K562 (cell line): Measurements from ENCODE around the gene METTL3. TPM values are rescaled to one million over a fixed set of nuclear protein-coding genes. Genes with fewer than 3 reads are reported as not detected.
A peak's percentile ranks its signal among the peaks of the same experiment; 100 is the strongest.

Source experiments
- FOXA1 ChIP-seq: fragments of 450-650 bp; IDR thresholded peaks from 2 replicates; pipeline ENCODE4 v1.6.1; 2016; ENCODE audit warnings: mild to moderate bottlenecking, borderline replicate concordance
- HDAC3 ChIP-seq: fragments of 450-650 bp; IDR thresholded peaks from 2 replicates; pipeline ENCODE4 v1.6.1; 2018; ENCODE audit warnings: borderline replicate concordance, mild to moderate bottlenecking, moderate library complexity; ENCODE audit not compliant: partially characterized antibody
- HMG20A ChIP-seq: fragments of 450-650 bp; formaldehyde crosslinking; conservative IDR thresholded peaks from 2 replicates; pipeline ENCODE4 v1.4.0; 2020; ENCODE audit warnings: mild to moderate bottlenecking, mixed read lengths
- KAT2B ChIP-seq: IDR thresholded peaks from one replicate; pipeline ENCODE4 v1.6.1; 2012; ENCODE audit warnings: low read depth, mild to moderate bottlenecking, control low read depth, inconsistent platforms, low read length, moderate library complexity
- MIER1 ChIP-seq: fragments of 450-650 bp; IDR thresholded peaks from 2 replicates; pipeline ENCODE4 v1.6.1; 2016; ENCODE audit warnings: antibody characterized with exemption, mild to moderate bottlenecking, low read depth
- NELFE ChIP-seq: IDR thresholded peaks from 2 replicates; pipeline ENCODE4 v1.6.1; 2011; ENCODE audit warnings: mild to moderate bottlenecking; ENCODE audit not compliant: insufficient read depth, insufficient read length
- PRPF4 ChIP-seq: fragments of 200-400 bp; formaldehyde crosslinking; IDR thresholded peaks from one replicate; pipeline ENCODE4 v1.6.1; 2017; ENCODE audit warnings: low read length, low read depth, mild to moderate bottlenecking; ENCODE audit not compliant: insufficient read depth, poor library complexity, severe bottlenecking
- RAD21 ChIP-seq, 2 experiments: fragments of 250-450 bp in 1 of 2; fragments of 450-650 bp in 1 of 2; sonication (Bioruptor Pico) in 1 of 2; formaldehyde crosslinking in 1 of 2; IDR thresholded peaks in 1 of 2; conservative IDR thresholded peaks in 1 of 2; 2 replicates each; pipeline versions ENCODE4 v1.4.0 to v1.8.0; 2020 to 2022; ENCODE audit warnings: mild to moderate bottlenecking in 2 of 2, moderate library complexity in 1 of 2
- RBFOX2 ChIP-seq: fragments of 200-400 bp; formaldehyde crosslinking; IDR thresholded peaks from 2 replicates; pipeline ENCODE4 v1.6.1; 2017; ENCODE audit warnings: low read depth, mild to moderate bottlenecking, low read length, moderate library complexity
- SOX6 ChIP-seq: fragments of 450-650 bp; IDR thresholded peaks from 2 replicates; pipeline ENCODE4 v1.6.1; 2014; ENCODE audit warnings: mild to moderate bottlenecking
- TAF9B ChIP-seq: fragments of 450-650 bp; IDR thresholded peaks from 2 replicates; pipeline ENCODE4 v1.6.1; 2018; ENCODE audit warnings: mild to moderate bottlenecking; ENCODE audit not compliant: partially characterized antibody
- THAP12 ChIP-seq: fragments of 250-450 bp; sonication (Bioruptor Pico); IDR thresholded peaks from 2 replicates; pipeline ENCODE4 v1.9.0; 2021; ENCODE audit warnings: mild to moderate bottlenecking, inconsistent platforms
- ZBTB17 ChIP-seq: fragments of 450-650 bp; formaldehyde crosslinking; IDR thresholded peaks from 2 replicates; pipeline ENCODE4 v1.4.0; 2020; ENCODE audit warnings: mild to moderate bottlenecking
- ZFP1 ChIP-seq: fragments of 450-650 bp; formaldehyde crosslinking; IDR thresholded peaks from 2 replicates; pipeline ENCODE4 v1.4.0; 2020; ENCODE audit warnings: mild to moderate bottlenecking, mixed read lengths
- ZNF224 ChIP-seq: sonication (generic); formaldehyde crosslinking; IDR thresholded peaks from 2 replicates; pipeline ENCODE4 v1.8.0; 2022; ENCODE audit warnings: mild to moderate bottlenecking, missing genetic modification reagents
- ZNF23 ChIP-seq: fragments of 250-450 bp; sonication (Bioruptor Pico); IDR thresholded peaks from 2 replicates; pipeline ENCODE4 v1.4.0; 2020; ENCODE audit warnings: mild to moderate bottlenecking
- ZNF76 ChIP-seq: fragments of 250-450 bp; sonication (Bioruptor Pico); IDR thresholded peaks from 2 replicates; pipeline ENCODE4 v1.4.0; 2020; ENCODE audit warnings: mild to moderate bottlenecking, moderate library complexity, borderline replicate concordance
- polyA plus RNA-seq, 8 experiments: library from polyadenylated mRNA; depleted of rRNA in 4 of 8; stranded (reverse) in 5 of 8; unstranded in 3 of 8; fragments of >200 nt; fragmentation: Nextera tagmentation in 2 of 8; fragmentation: Illumina TruSeq in 1 of 8; extraction: Ambion mirVana in 2 of 8; extraction: Trizol in 1 of 8; gene quantifications; 2 replicates each; pipeline versions ENCODE4 v1.2.1 to v1.2.3, GENCODE V29; 2011 to 2014; ENCODE audit warnings: inconsistent platforms in 1 of 8, missing spikeins in 1 of 8
- total RNA-seq, 7 experiments: library from RNA; depleted of rRNA in 6 of 7; stranded (reverse); fragments of >200 nt in 6 of 7; fragmentation: Illumina TruSeq in 2 of 7; extraction: Trizol in 2 of 7; gene quantifications; 2 replicates each; pipeline versions ENCODE4 v1.2.1 to v1.2.3, GENCODE V29; 2011 to 2021; ENCODE audit warnings: low replicate concordance in 1 of 7
- TF ChIP-seq, protein P1 (sequence below): sonication (generic); IDR thresholded peaks from 2 replicates; pipeline ENCODE4 v1.6.1; 2016
- TF ChIP-seq, protein P2 (sequence below): sonication (generic); formaldehyde crosslinking; IDR thresholded peaks from 2 replicates; pipeline ENCODE4 v1.8.0; 2022; ENCODE audit warnings: mild to moderate bottlenecking, missing genetic modification reagents
- TF ChIP-seq, protein P3 (sequence below): sonication (generic); formaldehyde crosslinking; IDR thresholded peaks from 2 replicates; pipeline ENCODE4 v1.8.0; 2022; ENCODE audit warnings: mild to moderate bottlenecking, missing genetic modification reagents
- TF ChIP-seq, protein P4 (sequence below): fragments of 250-450 bp; sonication (Bioruptor Pico); IDR thresholded peaks from 2 replicates; pipeline ENCODE4 v1.8.0; 2022; ENCODE audit warnings: moderate library complexity, mild to moderate bottlenecking, inconsistent platforms

METTL3 gene
- total and polyA plus RNA-seq, 9 of the 15 experiments (the other 6 are each of a cell fraction or from before 2014, with no cell fraction given) = 42.1 to 151 (median 65.7) TPM

GRCh38 chr14:21476925-21477681, 34.0 kb downstream of the METTL3 start, which contains the start of the genes RAB2B and TOX4 (continued):
- TF ChIP-seq, protein P1, sequence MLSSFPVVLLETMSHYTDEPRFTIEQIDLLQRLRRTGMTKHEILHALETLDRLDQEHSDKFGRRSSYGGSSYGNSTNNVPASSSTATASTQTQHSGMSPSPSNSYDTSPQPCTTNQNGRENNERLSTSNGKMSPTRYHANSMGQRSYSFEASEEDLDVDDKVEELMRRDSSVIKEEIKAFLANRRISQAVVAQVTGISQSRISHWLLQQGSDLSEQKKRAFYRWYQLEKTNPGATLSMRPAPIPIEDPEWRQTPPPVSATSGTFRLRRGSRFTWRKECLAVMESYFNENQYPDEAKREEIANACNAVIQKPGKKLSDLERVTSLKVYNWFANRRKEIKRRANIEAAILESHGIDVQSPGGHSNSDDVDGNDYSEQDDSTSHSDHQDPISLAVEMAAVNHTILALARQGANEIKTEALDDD = no peak
- TF ChIP-seq HDAC3 (no peak), PRPF4 (no peak), ZNF224 (CRISPR knock-in tag) (no peak), TAF9B (peak; percentile 36), ZFP1 (CRISPR knock-in tag) (no peak), ZNF76 (CRISPR knock-in tag) (no peak), ZBTB17 (CRISPR knock-in tag) (no peak), THAP12 (CRISPR knock-in tag) (peak; percentile 91), NELFE (no peak), RBFOX2 (peak; percentile 73), SOX6 (no peak; the same call in 1 of the 2 replicates), KAT2B (no peak), RAD21 (CRISPR knock-in tag; conservative IDR thresholded peaks at IDR 0.05 in 1 of 2, IDR thresholded peaks at IDR 0.05 in 1 of 2) (0 out of 4 replicates have a peak, but pooled peaks have one; percentile 13 to 16), ZNF23 (CRISPR knock-in tag) (no peak), HMG20A (CRISPR knock-in tag) (no peak), MIER1 (no peak), FOXA1 (no peak)
- TF ChIP-seq, protein P2, sequence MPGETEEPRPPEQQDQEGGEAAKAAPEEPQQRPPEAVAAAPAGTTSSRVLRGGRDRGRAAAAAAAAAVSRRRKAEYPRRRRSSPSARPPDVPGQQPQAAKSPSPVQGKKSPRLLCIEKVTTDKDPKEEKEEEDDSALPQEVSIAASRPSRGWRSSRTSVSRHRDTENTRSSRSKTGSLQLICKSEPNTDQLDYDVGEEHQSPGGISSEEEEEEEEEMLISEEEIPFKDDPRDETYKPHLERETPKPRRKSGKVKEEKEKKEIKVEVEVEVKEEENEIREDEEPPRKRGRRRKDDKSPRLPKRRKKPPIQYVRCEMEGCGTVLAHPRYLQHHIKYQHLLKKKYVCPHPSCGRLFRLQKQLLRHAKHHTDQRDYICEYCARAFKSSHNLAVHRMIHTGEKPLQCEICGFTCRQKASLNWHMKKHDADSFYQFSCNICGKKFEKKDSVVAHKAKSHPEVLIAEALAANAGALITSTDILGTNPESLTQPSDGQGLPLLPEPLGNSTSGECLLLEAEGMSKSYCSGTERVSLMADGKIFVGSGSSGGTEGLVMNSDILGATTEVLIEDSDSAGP = no peak
- TF ChIP-seq, protein P3, sequence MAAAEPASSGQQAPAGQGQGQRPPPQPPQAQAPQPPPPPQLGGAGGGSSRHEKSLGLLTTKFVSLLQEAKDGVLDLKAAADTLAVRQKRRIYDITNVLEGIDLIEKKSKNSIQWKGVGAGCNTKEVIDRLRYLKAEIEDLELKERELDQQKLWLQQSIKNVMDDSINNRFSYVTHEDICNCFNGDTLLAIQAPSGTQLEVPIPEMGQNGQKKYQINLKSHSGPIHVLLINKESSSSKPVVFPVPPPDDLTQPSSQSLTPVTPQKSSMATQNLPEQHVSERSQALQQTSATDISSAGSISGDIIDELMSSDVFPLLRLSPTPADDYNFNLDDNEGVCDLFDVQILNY (CRISPR knock-in tag) = no peak
- TF ChIP-seq, protein P4, sequence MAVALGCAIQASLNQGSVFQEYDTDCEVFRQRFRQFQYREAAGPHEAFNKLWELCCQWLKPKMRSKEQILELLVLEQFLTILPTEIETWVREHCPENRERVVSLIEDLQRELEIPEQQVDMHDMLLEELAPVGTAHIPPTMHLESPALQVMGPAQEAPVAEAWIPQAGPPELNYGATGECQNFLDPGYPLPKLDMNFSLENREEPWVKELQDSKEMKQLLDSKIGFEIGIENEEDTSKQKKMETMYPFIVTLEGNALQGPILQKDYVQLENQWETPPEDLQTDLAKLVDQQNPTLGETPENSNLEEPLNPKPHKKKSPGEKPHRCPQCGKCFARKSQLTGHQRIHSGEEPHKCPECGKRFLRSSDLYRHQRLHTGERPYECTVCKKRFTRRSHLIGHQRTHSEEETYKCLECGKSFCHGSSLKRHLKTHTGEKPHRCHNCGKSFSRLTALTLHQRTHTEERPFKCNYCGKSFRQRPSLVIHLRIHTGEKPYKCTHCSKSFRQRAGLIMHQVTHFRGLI (CRISPR knock-in tag) = no peak
